K562 (cell line): ENCODE measurements around the gene SLC12A1. TPM values are rescaled to one million over a fixed set of nuclear protein-coding genes. Genes with fewer than 3 reads are reported as not detected.

ENCODE experiments used
- ATAC-seq: fragments of 200-7000 bp; cut with Tn5 transposase; 3 replicates; pipeline ENCODE4 v1.9.1; 2020; ENCODE audit warnings: moderate library complexity
- BruUV-seq: library from RNA; stranded (reverse); fragments of 400-500 nt; replicated peaks from 2 replicates; lab custom pipeline; 2021; lab: Mats Ljungman, UMichigan
- CTCF ChIA-PET: fragments of 300-600 bp; formaldehyde crosslinking; extraction: SDS; loops from one replicate; lab custom pipeline; 2021; ENCODE audit warnings: low intra/inter-chr PET ratio; lab: Yijun Ruan, JAX
- POLR2A ChIA-PET: fragments of 300-600, 350-650 bp; sonication (Branson Sonifier 250); formaldehyde crosslinking; extraction: SDS; loops from one replicate; lab custom pipeline; 2021; ENCODE audit warnings: antibody characterized with exemption, inconsistent platforms; lab: Yijun Ruan, JAX
- DNase-seq, 4 experiments: peaks; one replicate each; pipeline versions ENCODE4 v3.0.0 to v3.0.0-alpha.2; 2011 to 2018; ENCODE audit warnings: low spot score in 3 of 4, mixed read lengths in 3 of 4; ENCODE audit errors: extremely low read depth in 1 of 4
- FAIRE-seq: peaks from 2 replicates; lab custom pipeline; 2011; peaks lifted over from hg19 to GRCh38; lab: Jason Lieb, UNC
- H2AFZ ChIP-seq: 2 replicates; pipeline ENCODE4 v1.6.0; 2011; ENCODE audit warnings: low read depth, low read length, control low read depth, inconsistent platforms
- H3K27ac ChIP-seq: fragments of 200-600 bp; 3 replicates; pipeline ENCODE4 v1.8.0; 2011; ENCODE audit warnings: low read depth, mild to moderate bottlenecking, control low read depth, inconsistent platforms, low read length, moderate library complexity, mixed read lengths; ENCODE audit errors: extremely low read depth
- H3K27me3 ChIP-seq, 2 experiments: fragments of 300-600 bp in 1 of 2; 2 replicates in 1 of 2; 3 replicates in 1 of 2; pipeline versions ENCODE4 v1.6.0 to v1.8.0; 2011; ENCODE audit warnings: inconsistent platforms in 2 of 2, low read length in 2 of 2, mild to moderate bottlenecking in 1 of 2, mixed read lengths in 1 of 2, moderate library complexity in 1 of 2; ENCODE audit not compliant: control insufficient read depth in 2 of 2, insufficient read depth in 2 of 2
- H3K36me3 ChIP-seq: fragments of 300-600 bp; 3 replicates; pipeline ENCODE4 v1.8.0; 2011; ENCODE audit warnings: mild to moderate bottlenecking, low read length, inconsistent platforms; ENCODE audit not compliant: control insufficient read depth, insufficient read depth
- H3K4me1 ChIP-seq, 2 experiments: fragments of 200-600 bp in 1 of 2; replicated peaks in 1 of 2; 2 replicates in 1 of 2; 3 replicates in 1 of 2; pipeline versions ENCODE4 v1.5.1 to v1.8.0; 2011; ENCODE audit warnings: inconsistent platforms in 2 of 2, low read length in 2 of 2, mild to moderate bottlenecking in 1 of 2, mixed read lengths in 1 of 2, moderate library complexity in 1 of 2; ENCODE audit not compliant: control insufficient read depth in 2 of 2, insufficient read depth in 2 of 2
- H3K4me2 ChIP-seq: 2 replicates; pipeline ENCODE4 v1.6.1; 2011; ENCODE audit warnings: low read length, control low read depth, inconsistent platforms, mixed read lengths; ENCODE audit not compliant: insufficient read depth
- H3K4me3 ChIP-seq: fragments of 200-600 bp; sonication (generic), shearing (Covaris generic); 2 replicates; pipeline ENCODE4 v1.5.1; 2016; ENCODE audit warnings: control low read depth, inconsistent platforms
- H3K79me2 ChIP-seq: fragments of 200-600 bp; 3 replicates; pipeline ENCODE4 v1.8.0; 2011; ENCODE audit warnings: low read length, inconsistent platforms; ENCODE audit not compliant: control insufficient read depth, insufficient read depth
- H3K9ac ChIP-seq, 2 experiments: 2 replicates each; pipeline versions ENCODE4 v1.6.0 to v1.6.1; 2011; ENCODE audit warnings: low read depth in 2 of 2, low read length in 2 of 2, control low read depth in 1 of 2, inconsistent platforms in 1 of 2, mild to moderate bottlenecking in 1 of 2, mixed read lengths in 1 of 2; ENCODE audit not compliant: insufficient read depth in 1 of 2
- H3K9me1 ChIP-seq: one replicate; pipeline ENCODE4 v1.6.0; 2011; ENCODE audit warnings: inconsistent platforms, mild to moderate bottlenecking, low read length, moderate library complexity; ENCODE audit not compliant: control insufficient read depth, insufficient read depth
- H3K9me3 ChIP-seq: replicated peaks from 2 replicates; pipeline ENCODE4 v1.5.1; 2011; ENCODE audit warnings: low read depth, low read length, inconsistent platforms; ENCODE audit not compliant: control insufficient read depth, insufficient read depth
- H4K20me1 ChIP-seq: replicated peaks from 2 replicates; pipeline ENCODE4 v1.6.1; 2011; ENCODE audit warnings: low read length, inconsistent platforms, mixed read lengths; ENCODE audit not compliant: control insufficient read depth, insufficient read depth
- SMARCA5 ChIP-seq: fragments of 450-650 bp; IDR thresholded peaks from 2 replicates; pipeline ENCODE4 v1.6.1; 2016
- ZNF133 ChIP-seq: fragments of 250-450 bp; sonication (Bioruptor Pico); IDR thresholded peaks from 2 replicates; pipeline ENCODE4 v1.4.0; 2020; ENCODE audit warnings: mild to moderate bottlenecking
- WGBS: fragments of 100-300 bp; shearing (Covaris generic); methylation state at CpG from one replicate; pipeline ENCODE4 v1.1.6; 2016; ENCODE audit warnings: low coverage, mixed read lengths; ENCODE audit not compliant: insufficient coverage; ENCODE audit errors: missing lambda C conversion rate; 5-methylcytosine and 5-hydroxymethylcytosine counted together
- in situ Hi-C: fragments of 300-500 bp; cut with MboI; formaldehyde crosslinking; loops from 4 replicates; pipeline ENCODE4 v1.15.0; 2018; ENCODE audit warnings: inconsistent platforms, mixed read lengths
- intact Hi-C: fragments of 100-400 bp; cut with micrococcal nuclease; formaldehyde crosslinking; loops from 2 replicates; pipeline ENCODE4 v1.14.2; 2022
- polyA plus RNA-seq, 8 experiments: library from polyadenylated mRNA; depleted of rRNA in 4 of 8; stranded (reverse) in 5 of 8; unstranded in 3 of 8; fragments of >200 nt; fragmentation: Nextera tagmentation in 2 of 8; fragmentation: Illumina TruSeq in 1 of 8; extraction: Ambion mirVana in 2 of 8; extraction: Trizol in 1 of 8; gene quantifications; 2 replicates each; pipeline versions ENCODE4 v1.2.1 to v1.2.3, GENCODE V29; 2011 to 2014; ENCODE audit warnings: inconsistent platforms in 1 of 8, missing spikeins in 1 of 8
- total RNA-seq, 7 experiments: library from RNA; depleted of rRNA in 6 of 7; stranded (reverse); fragments of >200 nt in 6 of 7; fragmentation: Illumina TruSeq in 2 of 7; extraction: Trizol in 2 of 7; gene quantifications; 2 replicates each; pipeline versions ENCODE4 v1.2.1 to v1.2.3, GENCODE V29; 2011 to 2021; ENCODE audit warnings: low replicate concordance in 1 of 7
- TF ChIP-seq, protein P1 (sequence below): IDR thresholded peaks from 3 replicates; pipeline ENCODE4 v1.6.1; 2011; ENCODE audit warnings: borderline replicate concordance, mild to moderate bottlenecking, moderate library complexity; ENCODE audit not compliant: insufficient read length; ENCODE audit errors: extremely low read depth

SLC12A1 gene
- total and polyA plus RNA-seq, 9 of the 15 experiments (the other 6 are each of a cell fraction or from before 2014, with no cell fraction given), result not detected

- ChIA-PET POLR2A (no interaction called here), CTCF (no interaction called here)
- Histone ChIP-seq H3K4me3 (no peak overlapping the region), H4K20me1 (no peaks in the 10 kb centered on the region), H3K4me1 (no peaks in the 10 kb centered on the region), H3K9ac (no peak overlapping the region), H3K4me2 (no peak overlapping the region), H3K9me1 (no peaks in the 10 kb centered on the region), H3K27me3 (no peaks in the 10 kb centered on the region), H3K79me2 (no peaks in the 10 kb centered on the region), H3K9me3 (no peaks in the 10 kb centered on the region), H3K27ac (no peak overlapping the region), H3K36me3 (no peaks in the 10 kb centered on the region), H2AFZ (no peak overlapping the region)
- TF ChIP-seq, protein P1, sequence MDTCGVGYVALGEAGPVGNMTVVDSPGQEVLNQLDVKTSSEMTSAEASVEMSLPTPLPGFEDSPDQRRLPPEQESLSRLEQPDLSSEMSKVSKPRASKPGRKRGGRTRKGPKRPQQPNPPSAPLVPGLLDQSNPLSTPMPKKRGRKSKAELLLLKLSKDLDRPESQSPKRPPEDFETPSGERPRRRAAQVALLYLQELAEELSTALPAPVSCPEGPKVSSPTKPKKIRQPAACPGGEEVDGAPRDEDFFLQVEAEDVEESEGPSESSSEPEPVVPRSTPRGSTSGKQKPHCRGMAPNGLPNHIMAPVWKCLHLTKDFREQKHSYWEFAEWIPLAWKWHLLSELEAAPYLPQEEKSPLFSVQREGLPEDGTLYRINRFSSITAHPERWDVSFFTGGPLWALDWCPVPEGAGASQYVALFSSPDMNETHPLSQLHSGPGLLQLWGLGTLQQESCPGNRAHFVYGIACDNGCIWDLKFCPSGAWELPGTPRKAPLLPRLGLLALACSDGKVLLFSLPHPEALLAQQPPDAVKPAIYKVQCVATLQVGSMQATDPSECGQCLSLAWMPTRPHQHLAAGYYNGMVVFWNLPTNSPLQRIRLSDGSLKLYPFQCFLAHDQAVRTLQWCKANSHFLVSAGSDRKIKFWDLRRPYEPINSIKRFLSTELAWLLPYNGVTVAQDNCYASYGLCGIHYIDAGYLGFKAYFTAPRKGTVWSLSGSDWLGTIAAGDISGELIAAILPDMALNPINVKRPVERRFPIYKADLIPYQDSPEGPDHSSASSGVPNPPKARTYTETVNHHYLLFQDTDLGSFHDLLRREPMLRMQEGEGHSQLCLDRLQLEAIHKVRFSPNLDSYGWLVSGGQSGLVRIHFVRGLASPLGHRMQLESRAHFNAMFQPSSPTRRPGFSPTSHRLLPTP, result no peak
- TF ChIP-seq ZNF133 (CRISPR knock-in tag) (no peak), SMARCA5 (no peak)
- intact Hi-C loops (no loop called here), in situ Hi-C loops (no loop called here)
- WGBS, result under 1% methylated on average over 6 of the region's 6 CpGs
- no peak for DNase-seq
- no peak for ATAC-seq
- BruUV-seq, result no TSS peak
- FAIRE-seq, result no peak
These were observed 77.5 kb downstream of the SLC12A1 start for GRCh38 chr15:48283396-48284145.
